Gastrocnemius medialis (tissue), 4 donors: Measurements from ENCODE around the gene POU1F1. TPM values are rescaled to one million over a fixed set of nuclear protein-coding genes. Genes with fewer than 3 reads are reported as not detected.
"Not testable (repeated sequence)": the region's sequence is repeated elsewhere in the genome, so short reads cannot be mapped to it uniquely, and the experiment has no call there.

ENCODE experiments used
- ATAC-seq, 2 donors: fragments of 150-250 bp; one replicate each; pipeline ENCODE4 v1.9.1; 2016
- DNase-seq, 2 donors: peaks; one replicate each; pipeline ENCODE4 v3.0.0-alpha.2; 2019
- H3K27ac ChIP-seq, 4 donors: fragments of 200-600 bp; sonication (generic); 1 replicate in 1 of 4; 2 replicates in 3 of 4; pipeline ENCODE4 v1.5.1; 2016 to 2018; ENCODE audit warnings: mild to moderate bottlenecking in 2 of 4, moderate library complexity in 1 of 4
- H3K27me3 ChIP-seq, 3 donors: fragments of 200-600 bp; sonication (generic) in 2 of 3; 1 replicate in 1 of 3; 2 replicates in 2 of 3; pipeline versions ENCODE4 v1.5.1 to v1.6.0; 2016 to 2019; ENCODE audit warnings: mild to moderate bottlenecking in 1 of 3, moderate library complexity in 1 of 3
- H3K36me3 ChIP-seq, 2 donors: fragments of 200-600 bp; sonication (generic) in 1 of 2; one replicate each; pipeline ENCODE4 v1.5.1; 2017 to 2018
- H3K4me1 ChIP-seq, 2 donors: fragments of 200-600 bp; sonication (generic) in 1 of 2; one replicate each; pipeline ENCODE4 v1.5.1; 2016 to 2017; ENCODE audit warnings: mild to moderate bottlenecking in 2 of 2
- H3K4me3 ChIP-seq, 4 donors: fragments of 200-600 bp; sonication (generic) in 3 of 4; 1 replicate in 1 of 4; 2 replicates in 3 of 4; pipeline ENCODE4 v1.5.1; 2016 to 2019; ENCODE audit warnings: mild to moderate bottlenecking in 2 of 4
- H3K9me3 ChIP-seq, 3 donors: fragments of 200-600 bp; sonication (generic) in 2 of 3; 1 replicate in 1 of 3; 2 replicates in 2 of 3; pipeline ENCODE4 v1.5.1; 2016 to 2019
- POLR2A ChIP-seq, 2 donors: fragments of 450-650 bp; IDR thresholded peaks; one replicate each; pipeline ENCODE4 v1.6.1; 2017; ENCODE audit warnings: antibody characterized with exemption in 2 of 2, mild to moderate bottlenecking in 2 of 2, moderate library complexity in 2 of 2
- in situ Hi-C, 4 donors: fragments of 200-750 bp; cut with MboI; loops; one replicate each; pipeline versions ENCODE4 v1.15.0 to v1.8.0; 2017; ENCODE audit warnings: low sequenced_read_pairs in 4 of 4
- intact Hi-C: fragments of 100-400 bp; cut with DNase I; formaldehyde crosslinking; loops from one replicate; pipeline ENCODE4 v1.15.1; 2023; ENCODE audit warnings: low total_unique reads
- total RNA-seq, 4 donors: library from RNA; depleted of rRNA; stranded (reverse); fragments of >200 nt; gene quantifications; one replicate each; pipeline versions ENCODE4 v1.1.0 to v1.2.3, GENCODE V29; 2016
- TF ChIP-seq, protein P1 (sequence below), 5 experiments: fragments of 450-650 bp in 3 of 5; fragments of 200-600 bp in 2 of 5; sonication (generic) in 2 of 5; IDR thresholded peaks in 4 of 5; conservative IDR thresholded peaks in 1 of 5; 1 replicate in 4 of 5; 2 replicates in 1 of 5; pipeline ENCODE4 v1.5.1; 2016 to 2019; ENCODE audit warnings: antibody characterized with exemption in 5 of 5, mild to moderate bottlenecking in 3 of 5, moderate library complexity in 3 of 5

POU1F1 gene
- total RNA-seq, 4 donors from 2014 or later: not detected

- Histone ChIP-seq H3K27me3 (no peaks in the 10 kb centered on the region), H3K27ac (no peak overlapping the region), H3K36me3 (no peaks in the 10 kb centered on the region), H3K4me1 (no peaks in the 10 kb centered on the region), H3K9me3 (no peaks in the 10 kb centered on the region), H3K4me3 (no peak overlapping the region)
- intact Hi-C loops: no loop called here
- TF ChIP-seq, protein P1, sequence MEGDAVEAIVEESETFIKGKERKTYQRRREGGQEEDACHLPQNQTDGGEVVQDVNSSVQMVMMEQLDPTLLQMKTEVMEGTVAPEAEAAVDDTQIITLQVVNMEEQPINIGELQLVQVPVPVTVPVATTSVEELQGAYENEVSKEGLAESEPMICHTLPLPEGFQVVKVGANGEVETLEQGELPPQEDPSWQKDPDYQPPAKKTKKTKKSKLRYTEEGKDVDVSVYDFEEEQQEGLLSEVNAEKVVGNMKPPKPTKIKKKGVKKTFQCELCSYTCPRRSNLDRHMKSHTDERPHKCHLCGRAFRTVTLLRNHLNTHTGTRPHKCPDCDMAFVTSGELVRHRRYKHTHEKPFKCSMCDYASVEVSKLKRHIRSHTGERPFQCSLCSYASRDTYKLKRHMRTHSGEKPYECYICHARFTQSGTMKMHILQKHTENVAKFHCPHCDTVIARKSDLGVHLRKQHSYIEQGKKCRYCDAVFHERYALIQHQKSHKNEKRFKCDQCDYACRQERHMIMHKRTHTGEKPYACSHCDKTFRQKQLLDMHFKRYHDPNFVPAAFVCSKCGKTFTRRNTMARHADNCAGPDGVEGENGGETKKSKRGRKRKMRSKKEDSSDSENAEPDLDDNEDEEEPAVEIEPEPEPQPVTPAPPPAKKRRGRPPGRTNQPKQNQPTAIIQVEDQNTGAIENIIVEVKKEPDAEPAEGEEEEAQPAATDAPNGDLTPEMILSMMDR (IDR thresholded peaks at IDR 0.05 in 4 of 5, conservative IDR thresholded peaks at IDR 0.05 in 1 of 5): no peak
- no peak for TF ChIP-seq POLR2A (IDR thresholded peaks at IDR 0.05)
- no peak for ATAC-seq
- in situ Hi-C loops: no loop called here
- DNase-seq: no peak
Measured at GRCh38 chr3:87305517-87305916, 29.1 kb upstream of the POU1F1 start.

- in situ Hi-C loops, H3K4me3 ChIP-seq, H3K4me1 ChIP-seq, DNase-seq, intact Hi-C loops, H3K36me3 ChIP-seq, H3K27ac ChIP-seq, H3K9me3 ChIP-seq, H3K27me3 ChIP-seq, ATAC-seq: not testable (repeated sequence)
Measured at GRCh38 chr3:87305031-87305430, 28.6 kb upstream of the POU1F1 start.

GRCh38 chr3:87298111-87298718, 21.8 kb upstream of the POU1F1 start:
- TF ChIP-seq, protein P1 (IDR thresholded peaks at IDR 0.05 in 4 of 5, conservative IDR thresholded peaks at IDR 0.05 in 1 of 5): peak in 3 of 5 experiments; percentile 12 to 63 (median 58)
- TF ChIP-seq POLR2A (IDR thresholded peaks at IDR 0.05): no peak
- intact Hi-C loops (no loop called here), in situ Hi-C loops (no loop called here)
- ATAC-seq: no peak
- no peak for DNase-seq
- Histone ChIP-seq H3K9me3 (no peaks in the 10 kb centered on the region), H3K27ac (no peak overlapping the region), H3K36me3 (no peaks in the 10 kb centered on the region), H3K4me3 (no peak overlapping the region), H3K27me3 (no peaks in the 10 kb centered on the region), H3K4me1 (no peaks in the 10 kb centered on the region)

- Histone ChIP-seq H3K36me3 (no peaks in the 10 kb centered on the region), H3K9me3 (no peaks in the 10 kb centered on the region), H3K4me3 (no peak overlapping the region), H3K27ac (no peak overlapping the region), H3K4me1 (no peaks in the 10 kb centered on the region), H3K27me3 (no peaks in the 10 kb centered on the region)
- no peak for ATAC-seq
- intact Hi-C loops (no loop called here), in situ Hi-C loops (no loop called here)
- no peak for DNase-seq
- TF ChIP-seq, protein P1 (IDR thresholded peaks at IDR 0.05 in 4 of 5, conservative IDR thresholded peaks at IDR 0.05 in 1 of 5): no peak
- no peak for TF ChIP-seq POLR2A (IDR thresholded peaks at IDR 0.05)
Measured at GRCh38 chr3:87288446-87288845, 12.1 kb upstream of the POU1F1 start.

DNA sequence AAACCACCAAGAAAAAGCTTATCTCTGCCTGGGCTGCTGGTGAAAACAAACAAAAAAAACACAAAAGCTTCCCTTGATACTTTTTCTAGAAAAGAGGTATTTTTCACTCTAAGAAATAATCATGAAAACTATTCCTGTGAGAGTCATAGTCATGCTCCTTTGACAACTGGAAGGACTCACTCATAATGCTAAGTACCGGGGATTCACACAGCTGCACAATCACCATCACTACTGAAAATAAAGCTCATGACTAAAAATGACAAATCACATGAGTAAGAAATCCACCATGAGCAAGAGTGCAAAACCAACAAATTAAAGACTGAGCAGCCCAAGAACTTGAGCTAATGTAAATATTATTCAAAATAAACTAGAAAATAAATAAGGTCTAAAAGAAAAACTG, 10.6 kb upstream of the POU1F1 start:
- DNase-seq (no peak), ATAC-seq (no peak)
- no peaks in the 10 kb centered on the region for H3K9me3 ChIP-seq
- H3K27me3 ChIP-seq: no peaks in the 10 kb centered on the region
- H3K4me1 ChIP-seq: no peaks in the 10 kb centered on the region
- no peak overlapping the region for H3K27ac ChIP-seq
- TF ChIP-seq, protein P1 (IDR thresholded peaks at IDR 0.05 in 4 of 5, conservative IDR thresholded peaks at IDR 0.05 in 1 of 5): no peak
- no peak for TF ChIP-seq POLR2A (IDR thresholded peaks at IDR 0.05)
- H3K4me3 ChIP-seq: no peak overlapping the region
- no peaks in the 10 kb centered on the region for H3K36me3 ChIP-seq
- in situ Hi-C loops: no loop called here
- intact Hi-C loops: no loop called here
